GM12878 (cell line): ENCODE data around the gene TMEM91. TPM values are rescaled to one million over a fixed set of nuclear protein-coding genes. Genes with fewer than 3 reads are reported as not detected.
"Not testable (repeated sequence)": the region's sequence is repeated elsewhere in the genome, so short reads cannot be mapped to it uniquely, and the experiment has no call there.

Source experiments
- ATAC-seq: fragments of 200-7000 bp; cut with Tn5 transposase; 3 replicates; pipeline ENCODE4 v1.9.1; 2020; ENCODE audit warnings: mild to moderate bottlenecking, moderate library complexity
- BruUV-seq: library from RNA; stranded (reverse); fragments of 400-500 nt; replicated peaks from 2 replicates; lab custom pipeline; 2021; lab: Mats Ljungman, UMichigan
- CTCF ChIA-PET: fragments of 300-600 bp; sonication (Branson Sonifier 250); formaldehyde crosslinking; extraction: SDS; loops from one replicate; lab custom pipeline; 2021; ENCODE audit warnings: inconsistent platforms; lab: Yijun Ruan, JAX
- POLR2A ChIA-PET: fragments of 350-600 bp; formaldehyde crosslinking; extraction: SDS; loops from one replicate; lab custom pipeline; 2021; ENCODE audit warnings: inconsistent platforms; lab: Charles Lee
- RAD21 ChIA-PET: fragments of 300-600 bp; sonication (Branson Sonifier 250); formaldehyde crosslinking; loops from one replicate; lab custom pipeline; 2023; ENCODE audit warnings: antibody characterized with exemption; ENCODE audit not compliant: unreplicated experiment; lab: Charles Lee
- SMC1A ChIA-PET: fragments of 300-600 bp; sonication (Branson Sonifier 250); formaldehyde crosslinking; loops from one replicate; lab custom pipeline; 2023; ENCODE audit not compliant: unreplicated experiment, uncharacterized antibody; lab: Charles Lee
- DNase-seq: peaks from one replicate; pipeline ENCODE4 v3.0.0-alpha.2; 2011; ENCODE audit warnings: low read depth, low spot score
- FAIRE-seq: peaks from 3 replicates; lab custom pipeline; 2011; peaks lifted over from hg19 to GRCh38; lab: Jason Lieb, UNC
- H2AFZ ChIP-seq: 2 replicates; pipeline ENCODE4 v1.6.0; 2011; ENCODE audit warnings: low read depth, low read length, control low read depth; ENCODE audit not compliant: control insufficient read depth
- H3K27ac ChIP-seq: 2 replicates; pipeline ENCODE4 v1.5.1; 2011; ENCODE audit warnings: control low read depth; ENCODE audit not compliant: control insufficient read depth, insufficient read depth
- H3K27me3 ChIP-seq, 2 experiments: replicated peaks in 1 of 2; 2 replicates each; pipeline versions ENCODE4 v1.6.0 to v1.6.1; 2011; ENCODE audit warnings: low read length in 1 of 2; ENCODE audit not compliant: control insufficient read depth in 2 of 2, insufficient read depth in 2 of 2
- H3K36me3 ChIP-seq, 2 experiments: 2 replicates each; pipeline ENCODE4 v1.5.1; 2011; ENCODE audit warnings: low read length in 1 of 2; ENCODE audit not compliant: control insufficient read depth in 2 of 2, insufficient read depth in 2 of 2
- H3K4me1 ChIP-seq: 2 replicates; pipeline ENCODE4 v1.6.1; 2011; ENCODE audit warnings: mild to moderate bottlenecking, low read length, moderate library complexity, mixed read lengths; ENCODE audit not compliant: control insufficient read depth, insufficient read depth
- H3K4me2 ChIP-seq: 2 replicates; pipeline ENCODE4 v1.6.0; 2011; ENCODE audit warnings: control low read depth; ENCODE audit not compliant: control insufficient read depth, insufficient read depth
- H3K4me3 ChIP-seq: fragments of 200-600 bp; sonication (generic); 2 replicates; pipeline ENCODE4 v1.5.1; 2016
- H3K79me2 ChIP-seq: 2 replicates; pipeline ENCODE4 v1.6.0; 2011; ENCODE audit warnings: low read length; ENCODE audit not compliant: control insufficient read depth, insufficient read depth
- H3K9ac ChIP-seq: 2 replicates; pipeline ENCODE4 v1.8.0; 2011; ENCODE audit warnings: low read length, control low read depth, mixed read lengths; ENCODE audit not compliant: control insufficient read depth, insufficient read depth
- H3K9me3 ChIP-seq: replicated peaks from 3 replicates; pipeline ENCODE4 v1.5.1; 2011; ENCODE audit warnings: mild to moderate bottlenecking, low read length; ENCODE audit not compliant: control insufficient read depth, insufficient read depth
- H4K20me1 ChIP-seq: 2 replicates; pipeline ENCODE4 v1.6.0; 2011; ENCODE audit not compliant: control insufficient read depth, insufficient read depth
- SUPT20H ChIP-seq: IDR thresholded peaks from 2 replicates; pipeline ENCODE4 v1.6.1; 2011; ENCODE audit warnings: low read depth, mild to moderate bottlenecking, low read length, moderate library complexity, borderline replicate concordance; ENCODE audit not compliant: control insufficient read depth
- USF1 ChIP-seq: IDR thresholded peaks from 2 replicates; pipeline ENCODE4 v1.6.1; 2011; ENCODE audit warnings: borderline replicate concordance, low read depth, mild to moderate bottlenecking, moderate library complexity, mixed read lengths, low read length; ENCODE audit not compliant: insufficient read depth; ENCODE audit errors: extremely low read length
- WGBS: methylation state at CpG from one replicate; pipeline ENCODE4 v1.1.6; 2016; ENCODE audit warnings: low lambda C conversion rate; ENCODE audit not compliant: insufficient replicate concordance, insufficient coverage; ENCODE audit errors: missing lambda C conversion rate; 5-methylcytosine and 5-hydroxymethylcytosine counted together
- in situ Hi-C: fragments of 300-500 bp; cut with MboI; formaldehyde crosslinking; loops from 9 replicates; pipeline ENCODE4 v1.14.3; 2018; ENCODE audit warnings: mixed read lengths
- intact Hi-C: fragments of 100-400 bp; cut with micrococcal nuclease; formaldehyde crosslinking; loops from one replicate; pipeline ENCODE4 v1.14.2; 2022; ENCODE audit not compliant: unreplicated experiment
- polyA plus RNA-seq, 11 experiments: library from polyadenylated mRNA; depleted of rRNA in 4 of 11; unstranded in 6 of 11; stranded (reverse) in 5 of 11; fragments of >200 nt; fragmentation: Nextera tagmentation in 4 of 11; fragmentation: Illumina TruSeq in 1 of 11; extraction: Ambion mirVana in 4 of 11; extraction: Trizol in 1 of 11; gene quantifications; 1 replicate in 1 of 11; 2 replicates in 10 of 11; pipeline versions ENCODE4 v1.2.1 to v1.2.3, GENCODE V29; 2011 to 2016; ENCODE audit warnings: inconsistent platforms in 2 of 11, missing spikeins in 2 of 11, low read depth in 1 of 11
- total RNA-seq, 4 experiments: library from RNA; depleted of rRNA in 3 of 4; stranded (reverse); fragments of >200 nt in 3 of 4; fragmentation: Illumina TruSeq in 1 of 4; extraction: Trizol in 1 of 4; gene quantifications; 2 replicates each; pipeline versions ENCODE4 v1.2.1 to v1.2.3, GENCODE V29; 2013 to 2021

TMEM91 gene
- total and polyA plus RNA-seq, 10 of the 15 experiments (the other 5 are each of a cell fraction or from before 2014, with no cell fraction given): 1.5 to 5.5 (median 2.7) TPM

GRCh38 chr19:41377977-41378709, 1.8 kb downstream of the TMEM91 start (continued):
- no peak for TF ChIP-seq USF1
- TF ChIP-seq SUPT20H: no peak

- DNase-seq, H3K4me3 ChIP-seq, H3K4me2 ChIP-seq, H4K20me1 ChIP-seq, H3K36me3 ChIP-seq, FAIRE-seq, SMC1A ChIA-PET, H3K9me3 ChIP-seq, intact Hi-C loops, in situ Hi-C loops, H3K9ac ChIP-seq, ATAC-seq, H3K27me3 ChIP-seq, H3K27ac ChIP-seq, H2AFZ ChIP-seq, H3K79me2 ChIP-seq, BruUV-seq: not testable (repeated sequence)
- H3K4me1 ChIP-seq: peaks cover 28% of the 10 kb centered on the region
- RAD21 ChIA-PET: interaction anchor here (1.3 kb wide), 1 partner anchor 24 kb away, joined by 3 read pairs; no protein-coding TSS in a partner anchor
- POLR2A ChIA-PET: interaction anchor here (0.5 to 1.2 kb wide), 3 partner anchors 14 to 1017 kb away, joined by 3 to 10 read pairs (median 5); no protein-coding TSS in a partner anchor
- WGBS: 98% methylated on average over 8 of the region's 8 CpGs
- CTCF ChIA-PET: interaction anchor here (0.7 to 0.8 kb wide), 2 partner anchors 16 to 189 kb away, joined by 3 to 5 read pairs; no protein-coding TSS in a partner anchor
Measured at GRCh38 chr19:41381536-41381935, 5.2 kb downstream of the TMEM91 start.
